OCI-LY3 (cell line): ENCODE data around the gene TMCC3.
A peak's percentile ranks its signal among the peaks of the same experiment; 100 is the strongest.

Source experiments
- H2AFZ ChIP-seq: fragments of 200-600, 300-600 bp; shearing (Covaris generic); 2 replicates; pipeline ENCODE4 v1.6.0; 2014; ENCODE audit warnings: antibody characterized with exemption, low read depth, low read length
- H3K27ac ChIP-seq: fragments of 200-600, 300-600 bp; sonication (generic); 2 replicates; pipeline ENCODE4 v1.5.1; 2014; ENCODE audit warnings: mild to moderate bottlenecking, low read length, moderate library complexity, mixed read lengths
- H3K27me3 ChIP-seq: fragments of 200-600, 300-600 bp; sonication (generic); 2 replicates; pipeline ENCODE4 v1.6.1; 2014; ENCODE audit warnings: low read depth, low read length, mixed read lengths
- H3K36me3 ChIP-seq: fragments of 200-600, 300-600 bp; sonication (generic); replicated peaks from 2 replicates; pipeline ENCODE3; 2014; ENCODE audit warnings: low read depth, low read length, mixed read lengths
- H3K4me1 ChIP-seq: fragments of 300-600, 200-600 bp; sonication (generic); 2 replicates; pipeline ENCODE4 v1.6.1; 2014; ENCODE audit warnings: low read length, mixed read lengths
- H3K4me2 ChIP-seq: fragments of 200-600, 300-600 bp; sonication (generic); 2 replicates; pipeline ENCODE4 v1.6.1; 2014; ENCODE audit warnings: low read length, mixed read lengths
- H3K4me3 ChIP-seq: fragments of 300-600, 200-600 bp; sonication (generic); 2 replicates; pipeline ENCODE4 v1.5.1; 2014; ENCODE audit warnings: antibody characterized with exemption, mild to moderate bottlenecking, low read length, moderate library complexity
- H3K79me2 ChIP-seq: fragments of 300-600, 200-600 bp; shearing (Covaris generic); 2 replicates; pipeline ENCODE4 v1.6.1; 2014; ENCODE audit warnings: mild to moderate bottlenecking, low read length, mixed read lengths
- H3K9ac ChIP-seq: fragments of 300-600, 200-600 bp; shearing (Covaris generic); 2 replicates; pipeline ENCODE4 v1.6.0; 2014; ENCODE audit warnings: mild to moderate bottlenecking, low read length, moderate library complexity
- H3K9me3 ChIP-seq: fragments of 200-600, 300-600 bp; shearing (Covaris generic); 2 replicates; pipeline ENCODE4 v1.6.1; 2014; ENCODE audit warnings: low read length, mixed read lengths; ENCODE audit not compliant: insufficient read depth
- H4K20me1 ChIP-seq: fragments of 200-600, 300-600 bp; sonication (generic); 2 replicates; pipeline ENCODE4 v1.6.1; 2016; ENCODE audit warnings: low read length, mixed read lengths; ENCODE audit not compliant: insufficient read depth
- CTCF ChIP-seq: fragments of 200-600, 300-600 bp; sonication (generic); IDR thresholded peaks from 2 replicates; pipeline ENCODE4 v1.5.1; 2014; ENCODE audit warnings: antibody characterized with exemption, low read length, low read depth
- EZH2phosphoT487 ChIP-seq: fragments of 200-600 bp; shearing (Covaris generic); IDR thresholded peaks from 2 replicates; pipeline ENCODE4 v1.6.1; 2018; ENCODE audit warnings: antibody characterized with exemption, mixed run types, low read depth

TMCC3 gene

DNA sequence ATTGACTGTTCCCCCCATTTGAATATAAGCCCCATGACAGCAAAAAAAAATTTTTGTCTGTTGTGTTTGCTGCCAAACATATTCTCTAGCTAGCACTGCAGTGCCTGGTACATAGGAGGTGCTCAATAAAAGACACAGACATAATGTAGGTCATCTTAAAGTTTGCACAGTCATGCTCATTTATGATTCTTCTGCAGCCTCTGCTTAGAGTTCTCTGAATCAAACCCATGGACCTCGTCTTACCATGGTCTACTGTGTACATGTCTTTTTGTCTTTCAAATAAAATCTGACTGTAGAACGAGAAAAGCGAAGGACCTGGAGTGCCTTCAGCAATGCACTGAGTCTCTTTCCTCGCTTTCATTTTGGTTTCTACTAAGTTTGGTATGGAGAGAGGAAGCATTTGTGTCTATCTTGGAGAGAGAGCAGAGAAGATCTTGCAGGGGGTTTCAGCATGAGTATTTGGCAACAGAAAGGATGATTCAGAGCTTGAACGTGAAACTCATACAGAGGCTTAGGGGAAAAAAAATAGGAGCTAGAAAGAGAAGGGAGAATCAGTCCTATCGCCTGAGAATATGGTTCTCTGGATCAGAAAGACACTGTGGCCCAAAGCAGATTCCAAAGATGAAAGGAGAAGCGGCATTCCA is 38.8 kb upstream of the TMCC3 start:
- no peaks in the 10 kb centered on the region for H3K9me3 ChIP-seq
- no peaks in the 10 kb centered on the region for H3K36me3 ChIP-seq
- no peak overlapping the region for H3K4me3 ChIP-seq
- TF ChIP-seq EZH2phosphoT487 (no peak), CTCF (no peak)
- H3K27ac ChIP-seq: no peak overlapping the region
- H3K9ac ChIP-seq: no peak overlapping the region
- no peaks in the 10 kb centered on the region for H3K27me3 ChIP-seq
- H3K4me1 ChIP-seq: peaks cover 17% of the 10 kb centered on the region
- H4K20me1 ChIP-seq: peaks cover 11% of the 10 kb centered on the region; the same call in 1 of the 2 replicates
- H3K4me2 ChIP-seq: peak overlapping the region; percentile 50
- H2AFZ ChIP-seq: no peak overlapping the region
- no peaks in the 10 kb centered on the region for H3K79me2 ChIP-seq

GRCh38 chr12:94687891-94688290 is 37.5 kb upstream of the TMCC3 start:
- Histone ChIP-seq H3K79me2 (no peaks in the 10 kb centered on the region), H2AFZ (no peak overlapping the region), H3K4me3 (no peak overlapping the region), H3K4me1 (peaks cover 24% of the 10 kb centered on the region), H3K36me3 (no peaks in the 10 kb centered on the region), H3K9ac (no peak overlapping the region), H3K27me3 (no peaks in the 10 kb centered on the region), H3K4me2 (no peak overlapping the region), H3K9me3 (no peaks in the 10 kb centered on the region), H4K20me1 (peaks cover 11% of the 10 kb centered on the region; the same call in 1 of the 2 replicates), H3K27ac (no peak overlapping the region)
- no peak for TF ChIP-seq CTCF
- TF ChIP-seq EZH2phosphoT487: no peak

DNA sequence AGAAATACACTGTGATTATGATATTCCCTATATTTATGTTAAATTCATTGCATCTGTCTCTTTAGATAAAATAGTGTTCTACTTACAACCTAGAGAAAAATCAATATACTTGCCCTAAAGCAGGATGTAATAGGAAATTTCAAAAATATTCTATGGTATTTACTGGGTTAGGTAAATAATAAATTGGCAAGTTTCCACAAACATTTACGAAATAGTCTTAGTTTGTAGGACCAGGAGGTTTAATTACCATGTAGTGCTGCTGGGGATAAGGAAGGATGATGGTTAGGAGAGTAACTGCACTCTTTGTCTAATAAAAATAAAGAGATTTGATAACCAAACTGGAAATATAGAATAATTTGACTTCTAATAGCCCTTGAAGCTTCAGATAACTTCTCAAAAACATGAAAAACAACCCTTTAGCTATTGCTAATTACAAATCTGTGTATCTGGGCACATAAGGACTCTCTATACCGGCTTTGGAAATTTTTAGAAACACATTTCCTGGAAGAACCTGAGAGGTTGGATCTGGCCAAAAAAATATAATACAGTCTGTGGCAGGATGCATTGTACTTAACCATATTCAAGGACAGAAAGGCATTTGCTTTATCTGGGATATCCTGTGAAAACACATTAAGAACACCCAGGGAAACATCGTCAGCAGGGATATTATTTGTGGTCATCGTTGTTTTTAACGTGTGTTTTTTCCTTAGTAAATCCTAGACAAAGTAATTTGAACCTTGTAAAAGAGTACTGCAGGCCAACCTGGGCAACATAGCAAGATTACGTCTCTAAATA is 36.7 kb upstream of the TMCC3 start:
- no peak overlapping the region for H2AFZ ChIP-seq

More for the DNA sequence above, 36.7 kb upstream of the TMCC3 start:
- H3K4me2 ChIP-seq: no peak overlapping the region
- H3K27me3 ChIP-seq: no peaks in the 10 kb centered on the region
- peaks cover 11% of the 10 kb centered on the region; the same call in 1 of the 2 replicates for H4K20me1 ChIP-seq
- no peaks in the 10 kb centered on the region for H3K79me2 ChIP-seq
- H3K27ac ChIP-seq: no peak overlapping the region
- no peaks in the 10 kb centered on the region for H3K9me3 ChIP-seq
- peaks cover 32% of the 10 kb centered on the region for H3K4me1 ChIP-seq
- H3K4me3 ChIP-seq: no peak overlapping the region
- TF ChIP-seq EZH2phosphoT487 (no peak), CTCF (no peak)
- H3K9ac ChIP-seq: no peak overlapping the region
- no peaks in the 10 kb centered on the region for H3K36me3 ChIP-seq
